HG03378 (cell line): Measurements from ENCODE around the gene ZNF732.
"Not testable (repeated sequence)": the region's sequence is repeated elsewhere in the genome, so short reads cannot be mapped to it uniquely, and the experiment has no call there.

Experiments used
- ATAC-seq: cut with Tn5 transposase; IDR thresholded peaks from one replicate; pipeline ENCODE4 v1.9.1; 2021; ENCODE audit warnings: mild to moderate bottlenecking, moderate library complexity; ENCODE audit not compliant: unreplicated experiment

The ZNF732 gene

GRCh38 chr4:304969-305680 lies at the start of gene ZNF732:
ZNF732 (minus strand) TSS chr4:305474; CDS start chr4:305310, 164 bp downstream.
- ATAC-seq = no peak

GRCh38 chr4:340011-340410 lies 34.7 kb upstream of the ZNF732 start:
- no peak for ATAC-seq

- no peak for ATAC-seq
These were observed 33.5 kb upstream of the ZNF732 start for GRCh38 chr4:338759-339097.

GRCh38 chr4:337932-338758 lies 32.9 kb upstream of the ZNF732 start:
- ATAC-seq = peak; percentile 23

- ATAC-seq = peak; percentile 98
These were observed 32.1 kb upstream of the ZNF732 start, which contains the start of gene ZNF141 for GRCh38 chr4:337143-337931. ZNF141 (plus strand) TSS chr4:337814; CDS start chr4:337984, 170 bp downstream.

- no peak for ATAC-seq
These were observed 31.5 kb upstream of the ZNF732 start for GRCh38 chr4:336893-337142.

GRCh38 chr4:336099-336892 lies 31.0 kb upstream of the ZNF732 start:
- no peak for ATAC-seq

- ATAC-seq = no peak
These were observed 30.2 kb upstream of the ZNF732 start for GRCh38 chr4:335515-335914.

- no peak for ATAC-seq
These were observed 23.5 kb upstream of the ZNF732 start for GRCh38 chr4:328729-329128.

- no peak for ATAC-seq
These were observed 9.1 kb upstream of the ZNF732 start for GRCh38 chr4:314296-314903.

GRCh38 chr4:309807-310206 lies 4.5 kb upstream of the ZNF732 start:
- no peak for ATAC-seq

- peak; percentile 86 for ATAC-seq
These were observed 1.3 kb upstream of the ZNF732 start for GRCh38 chr4:306551-306961.

GRCh38 chr4:304516-304915 lies 758 bp downstream of the ZNF732 start:
- not testable (repeated sequence) for ATAC-seq

GRCh38 chr4:302381-302780 lies 2.9 kb downstream of the ZNF732 start:
- ATAC-seq = no peak

- ATAC-seq = no peak
These were observed 10.5 kb downstream of the ZNF732 start for GRCh38 chr4:294732-295131.

- ATAC-seq = no peak
These were observed 16.4 kb downstream of the ZNF732 start for GRCh38 chr4:288891-289290.

GRCh38 chr4:273309-274017 lies 31.8 kb downstream of the ZNF732 start:
- ATAC-seq = no peak

- ATAC-seq = no peak
These were observed 33.7 kb downstream of the ZNF732 start for GRCh38 chr4:271492-272103.

- ATAC-seq = not testable (repeated sequence)
These were observed 46.0 kb downstream of the ZNF732 start for GRCh38 chr4:259240-259639.
